Activated T-cell treated with anti-CD3 and anti-CD28 coated beads, Interleukin-2, amount 50 U/mL, for 4 hours (primary cell): ENCODE data around the gene RASIP1. TPM values are rescaled to one million over a fixed set of nuclear protein-coding genes. Genes with fewer than 3 reads are reported as not detected.
"Not testable (repeated sequence)": the region's sequence is repeated elsewhere in the genome, so short reads cannot be mapped to it uniquely, and the experiment has no call there.

Experiments used
- ATAC-seq, 2 donors: fragments of 200-7000 bp; cut with Tn5 transposase; one replicate each; pipeline ENCODE4 v1.10.0; 2021
- DNase-seq: peaks from one replicate; pipeline ENCODE4 v3.0.0-alpha.2; 2020
- H3K27me3 Mint-ChIP-seq: one replicate; pipeline ENCODE4 v1.8.0; 2021; ENCODE audit warnings: low read depth, mixed read lengths
- H3K36me3 Mint-ChIP-seq: one replicate; pipeline ENCODE4 v1.8.0; 2022; ENCODE audit warnings: mixed read lengths; ENCODE audit not compliant: insufficient read depth
- H3K4me1 Mint-ChIP-seq: one replicate; pipeline ENCODE4 v1.8.0; 2021; ENCODE audit warnings: low read depth, mixed read lengths
- H3K4me3 Mint-ChIP-seq: one replicate; pipeline ENCODE4 v1.8.0; 2021; ENCODE audit warnings: mild to moderate bottlenecking, moderate library complexity, mixed read lengths
- H3K9me3 Mint-ChIP-seq: one replicate; pipeline ENCODE4 v1.8.0; 2021; ENCODE audit warnings: mixed read lengths
- total RNA-seq, 3 donors: library from RNA; stranded (reverse); gene quantifications; one replicate each; pipeline ENCODE4 v1.2.1, GENCODE V29; 2021

The RASIP1 gene
- total RNA-seq, 3 donors from 2014 or later = 0.16 to 0.65 (median 0.18) TPM

DNA sequence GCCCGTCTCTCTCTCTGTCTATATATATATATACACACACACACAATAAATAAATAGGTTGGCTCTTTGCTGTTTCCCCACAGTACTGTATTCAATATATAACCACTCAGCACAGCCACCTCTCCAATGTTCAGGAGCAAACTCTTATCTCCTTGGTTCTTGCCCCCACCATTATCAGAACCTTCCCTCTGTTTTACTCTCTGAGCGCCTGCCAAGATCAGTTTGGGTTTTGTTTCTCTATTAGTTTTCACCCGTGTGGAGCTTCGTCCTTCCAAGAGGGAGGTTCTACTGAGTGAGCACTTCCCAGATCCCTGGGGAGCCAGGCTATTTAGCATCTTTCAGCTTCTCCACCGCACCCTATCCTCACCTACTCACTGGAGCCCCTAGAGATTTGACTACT, 25.4 kb upstream of the RASIP1 start:
- H3K9me3 Mint-ChIP-seq, DNase-seq, H3K36me3 Mint-ChIP-seq, ATAC-seq, H3K4me1 Mint-ChIP-seq, H3K4me3 Mint-ChIP-seq: not testable (repeated sequence)
- H3K27me3 Mint-ChIP-seq = peaks cover 12% of the 10 kb centered on the region

DNA sequence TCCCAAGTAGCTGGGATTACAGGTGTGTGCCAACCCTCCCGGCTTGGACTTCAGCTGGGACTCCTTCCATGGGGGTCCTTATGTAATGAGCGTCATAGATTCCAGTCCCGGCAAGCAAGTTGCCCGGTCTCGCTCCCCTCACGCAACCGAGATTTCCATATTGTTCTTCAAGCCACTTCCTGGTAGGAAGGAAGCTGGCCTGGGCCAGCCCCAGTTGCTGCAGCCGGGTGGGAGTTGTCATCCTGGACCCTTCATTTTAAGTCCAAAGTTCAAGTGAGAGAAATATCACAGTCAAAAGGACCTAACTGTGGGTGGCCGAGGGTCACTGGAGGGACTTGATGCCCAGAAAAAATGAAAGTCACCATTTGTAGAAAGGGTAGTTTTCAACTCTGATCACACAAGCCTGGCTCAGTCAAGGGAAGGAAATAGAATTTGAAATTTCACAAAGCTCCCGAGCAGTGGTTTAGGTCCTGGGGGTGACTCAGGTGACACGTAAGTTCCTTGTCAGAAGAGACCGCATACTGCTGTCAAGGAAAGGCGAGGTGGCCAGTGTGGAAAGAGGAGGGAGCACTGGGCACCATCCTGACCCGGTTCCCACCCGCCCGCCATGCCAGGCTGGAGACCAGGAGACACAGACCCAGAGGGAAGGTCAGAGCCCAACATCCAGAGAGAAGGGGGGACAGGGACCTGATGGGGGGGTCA, 20.2 kb upstream of the RASIP1 start:
- DNase-seq (no peak), ATAC-seq (peak in 1 of 2 donors; percentile 48)
- H3K4me1 Mint-ChIP-seq = peaks cover 4% of the 10 kb centered on the region

DNA sequence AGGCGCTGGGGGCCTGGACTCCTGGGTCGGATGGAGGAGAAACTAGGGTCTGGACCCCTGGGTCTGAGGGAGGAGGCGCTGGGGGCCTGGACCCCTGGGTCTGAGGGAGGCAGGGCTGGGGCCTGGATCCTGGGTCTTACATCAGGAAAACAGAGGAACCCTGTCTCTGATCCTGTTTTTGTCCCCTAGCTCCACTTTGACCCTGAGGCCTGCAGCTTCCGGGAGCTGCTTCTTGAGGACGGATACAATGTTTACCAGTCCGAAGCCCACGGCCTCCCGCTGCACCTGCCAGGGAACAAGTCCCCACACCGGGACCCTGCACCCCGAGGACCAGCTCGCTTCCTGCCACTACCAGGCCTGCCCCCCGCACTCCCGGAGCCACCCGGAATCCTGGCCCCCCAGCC, 17.3 kb upstream of the RASIP1 start:
- peaks cover 25% of the 10 kb centered on the region for H3K27me3 Mint-ChIP-seq
- no peak for ATAC-seq
- no peaks in the 10 kb centered on the region for H3K36me3 Mint-ChIP-seq
- H3K4me1 Mint-ChIP-seq = peaks cover 10% of the 10 kb centered on the region
- no peaks in the 10 kb centered on the region for H3K9me3 Mint-ChIP-seq
- DNase-seq = no peak
- H3K4me3 Mint-ChIP-seq = no peak overlapping the region

More for the DNA sequence above, 20.2 kb upstream of the RASIP1 start:
- Mint-ChIP-seq H3K27me3 (peaks cover 10% of the 10 kb centered on the region), H3K36me3 (no peaks in the 10 kb centered on the region), H3K9me3 (no peaks in the 10 kb centered on the region), H3K4me3 (no peak overlapping the region)

DNA sequence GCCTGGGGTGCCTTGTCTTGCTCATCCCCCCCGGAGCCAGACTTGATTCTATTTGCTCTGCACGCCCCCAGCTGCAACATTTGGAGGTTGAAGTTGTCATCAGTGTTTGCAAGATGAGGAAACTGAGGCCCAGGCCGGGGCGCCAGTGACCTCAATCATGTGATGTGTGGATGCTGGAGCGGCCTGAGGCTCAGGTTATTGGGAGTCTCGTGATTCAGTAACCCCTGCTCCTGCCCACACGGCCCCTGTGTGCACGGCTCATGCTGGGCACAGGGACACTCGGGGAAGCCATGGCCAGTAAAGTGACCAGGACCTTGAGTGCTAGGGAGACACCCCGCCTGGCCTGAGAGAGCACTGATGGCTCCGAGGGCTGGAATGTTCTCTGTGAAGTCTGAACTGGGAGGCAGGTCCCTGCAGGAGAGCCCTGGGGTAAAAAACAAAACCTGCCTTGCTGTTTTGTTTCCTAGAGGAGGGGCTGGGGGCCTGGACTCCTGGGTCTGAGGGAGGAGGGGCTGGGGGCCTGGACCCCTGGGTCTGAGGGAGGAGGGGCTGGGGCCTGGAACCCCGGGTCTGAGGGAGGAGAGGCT, 16.8 kb upstream of the RASIP1 start:
- no peak for ATAC-seq
- peaks cover 12% of the 10 kb centered on the region for H3K4me1 Mint-ChIP-seq
- no peak for DNase-seq
- H3K9me3 Mint-ChIP-seq = no peaks in the 10 kb centered on the region
- peaks cover 23% of the 10 kb centered on the region for H3K27me3 Mint-ChIP-seq
- no peak overlapping the region for H3K4me3 Mint-ChIP-seq
- H3K36me3 Mint-ChIP-seq = no peaks in the 10 kb centered on the region

DNA sequence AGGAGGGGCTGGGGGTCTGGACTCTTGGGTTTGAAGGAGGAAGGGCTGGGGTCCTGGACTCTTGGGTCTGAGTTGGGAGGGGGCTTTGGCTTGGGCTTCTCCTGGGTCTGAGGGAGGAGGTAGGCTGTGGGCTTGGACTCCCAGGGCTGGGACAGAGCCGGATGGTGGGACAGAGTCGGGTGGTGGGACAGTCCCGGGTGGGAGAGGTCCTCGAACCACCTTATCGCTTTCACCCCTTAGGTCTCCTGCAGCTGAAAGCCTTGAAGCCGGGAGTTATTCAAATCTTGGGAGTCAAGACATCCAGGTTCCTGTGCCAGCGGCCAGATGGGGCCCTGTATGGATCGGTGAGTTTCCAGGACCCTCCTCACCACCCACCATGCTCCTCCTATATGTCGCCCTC, 16.3 kb upstream of the RASIP1 start:
- DNase-seq = no peak
- Mint-ChIP-seq H3K27me3 (peaks cover 25% of the 10 kb centered on the region), H3K4me3 (no peak overlapping the region), H3K9me3 (no peaks in the 10 kb centered on the region), H3K36me3 (no peaks in the 10 kb centered on the region), H3K4me1 (peaks cover 14% of the 10 kb centered on the region)
- ATAC-seq = no peak

DNA sequence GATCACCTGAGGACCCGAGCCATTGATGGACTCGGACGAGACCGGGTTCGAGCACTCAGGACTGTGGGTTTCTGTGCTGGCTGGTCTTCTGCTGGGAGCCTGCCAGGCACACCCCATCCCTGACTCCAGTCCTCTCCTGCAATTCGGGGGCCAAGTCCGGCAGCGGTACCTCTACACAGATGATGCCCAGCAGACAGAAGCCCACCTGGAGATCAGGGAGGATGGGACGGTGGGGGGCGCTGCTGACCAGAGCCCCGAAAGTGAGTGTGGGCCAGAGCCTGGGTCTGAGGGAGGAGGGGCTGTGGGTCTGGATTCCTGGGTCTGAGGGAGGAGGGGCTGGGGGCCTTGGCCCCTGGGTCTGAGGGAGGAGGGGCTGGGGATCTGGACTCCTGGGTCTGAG, 15.8 kb upstream of the RASIP1 start:
- Mint-ChIP-seq H3K9me3 (no peaks in the 10 kb centered on the region), H3K4me1 (peaks cover 15% of the 10 kb centered on the region), H3K27me3 (peaks cover 27% of the 10 kb centered on the region), H3K4me3 (no peak overlapping the region), H3K36me3 (no peaks in the 10 kb centered on the region)
- DNase-seq (no peak), ATAC-seq (no peak)

DNA sequence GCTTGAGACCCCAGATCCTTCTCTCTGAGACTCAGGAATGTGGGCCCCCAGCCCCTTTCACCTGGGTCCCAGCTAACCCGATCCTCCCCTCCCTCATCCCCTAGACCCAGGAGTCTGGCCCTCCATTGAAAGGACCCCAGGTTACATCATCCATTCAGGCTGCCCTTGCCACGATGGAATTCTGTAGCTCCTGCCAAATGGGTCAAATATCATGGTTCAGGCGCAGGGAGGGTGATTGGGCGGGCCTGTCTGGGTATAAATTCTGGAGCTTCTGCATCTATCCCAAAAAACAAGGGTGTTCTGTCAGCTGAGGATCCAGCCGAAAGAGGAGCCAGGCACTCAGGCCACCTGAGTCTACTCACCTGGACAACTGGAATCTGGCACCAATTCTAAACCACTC, 15.4 kb upstream of the RASIP1 start:
- Mint-ChIP-seq H3K4me1 (peaks cover 18% of the 10 kb centered on the region), H3K27me3 (peaks cover 31% of the 10 kb centered on the region), H3K9me3 (no peaks in the 10 kb centered on the region), H3K36me3 (no peaks in the 10 kb centered on the region), H3K4me3 (no peak overlapping the region)
- no peak for DNase-seq
- ATAC-seq = no peak

DNA sequence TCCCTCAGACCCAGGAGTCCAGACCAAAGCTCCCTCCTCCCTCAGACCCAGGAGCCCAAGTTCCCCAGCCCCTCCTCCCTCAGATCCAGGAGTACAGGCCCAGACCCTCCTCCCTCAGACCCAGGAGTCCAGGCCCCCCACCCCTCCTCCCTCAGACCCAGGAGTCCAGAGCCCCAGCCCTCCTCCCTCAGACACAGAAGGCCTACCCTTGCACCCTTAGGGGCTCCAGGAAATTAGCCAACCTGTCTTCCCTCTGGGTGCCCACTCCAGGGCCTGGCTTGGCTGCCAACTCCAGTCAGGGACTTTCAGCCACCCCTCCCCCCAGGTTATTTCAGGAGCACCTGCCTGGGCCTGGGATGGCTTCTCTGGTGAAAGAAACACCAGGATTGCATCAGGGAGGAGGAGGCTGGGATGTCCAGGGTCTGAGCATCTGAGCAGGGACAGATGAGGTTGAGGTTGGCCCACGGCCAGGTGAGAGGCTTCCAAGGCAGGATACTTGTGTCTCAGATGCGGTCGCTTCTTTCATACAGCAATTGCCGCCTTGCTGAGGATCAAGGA, 14.8 kb upstream of the RASIP1 start, which contains the start of gene FGF21:
TSS of gene FGF21 (plus strand) at position 441 of the 558 bp plus-strand sequence. CDS start 713 bp downstream, outside the sequence.
- Mint-ChIP-seq H3K9me3 (no peaks in the 10 kb centered on the region), H3K27me3 (peaks cover 31% of the 10 kb centered on the region), H3K36me3 (no peaks in the 10 kb centered on the region), H3K4me3 (no peak within 1 kb of the TSS), H3K4me1 (peaks cover 14% of the 10 kb centered on the region)
- DNase-seq (no peak), ATAC-seq (no peak)

DNA sequence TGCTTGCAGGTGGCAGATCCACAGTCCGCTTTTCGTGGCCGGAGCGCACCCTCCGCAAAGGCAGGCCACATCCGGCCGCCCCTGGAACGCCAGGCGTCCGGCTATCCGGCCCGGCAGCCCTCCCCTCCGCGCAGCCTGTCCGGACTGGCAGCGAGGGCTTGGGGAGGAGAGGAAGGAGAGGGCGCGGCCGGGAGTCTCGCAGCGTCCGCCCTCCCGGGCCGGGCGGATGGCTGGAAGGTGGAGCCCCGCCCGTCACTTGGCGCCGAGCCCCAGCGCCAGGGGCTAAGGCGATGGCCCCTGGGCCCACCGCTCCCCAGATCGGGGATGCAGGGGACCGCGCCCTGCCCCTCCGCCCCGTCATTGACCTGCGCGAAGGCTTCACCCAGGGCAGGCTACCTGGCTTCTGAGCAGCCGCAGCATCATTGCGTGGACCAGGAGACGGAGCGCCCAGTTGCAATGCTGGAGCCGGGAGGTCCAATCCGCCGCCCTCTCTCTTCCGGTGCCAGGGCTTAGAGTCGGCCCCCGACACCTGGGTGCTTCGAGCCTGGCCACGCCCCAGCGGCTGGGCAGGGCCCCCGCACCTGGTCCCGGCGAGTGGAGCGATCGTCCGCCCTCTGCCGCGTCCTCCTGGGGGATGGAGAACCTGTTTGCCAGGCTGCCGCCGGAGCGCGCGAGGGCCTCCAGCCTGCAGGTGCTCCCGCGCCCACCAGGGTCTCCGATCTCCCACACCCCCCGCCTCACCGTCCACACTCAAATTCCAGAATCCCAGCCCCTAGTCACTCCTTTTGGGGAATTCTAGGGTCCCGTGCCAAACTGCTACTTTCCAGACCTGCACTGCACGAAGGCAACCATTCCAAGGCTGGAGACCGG, 12.3 kb upstream of the RASIP1 start, which contains the start of gene FUT1:
TSS of gene FUT1 (minus strand) at position 146 of the 870 bp plus-strand sequence. CDS start 1,360 bp downstream, outside the sequence.
- ATAC-seq = peak; percentile 75 to 84
- no peak for DNase-seq
- H3K9me3 Mint-ChIP-seq = no peaks in the 10 kb centered on the region
- H3K4me3 Mint-ChIP-seq = peak within 1 kb of the TSS; percentile 75
- peaks cover 31% of the 10 kb centered on the region for H3K27me3 Mint-ChIP-seq
- H3K36me3 Mint-ChIP-seq = no peaks in the 10 kb centered on the region
- H3K4me1 Mint-ChIP-seq = peaks cover 14% of the 10 kb centered on the region

DNA sequence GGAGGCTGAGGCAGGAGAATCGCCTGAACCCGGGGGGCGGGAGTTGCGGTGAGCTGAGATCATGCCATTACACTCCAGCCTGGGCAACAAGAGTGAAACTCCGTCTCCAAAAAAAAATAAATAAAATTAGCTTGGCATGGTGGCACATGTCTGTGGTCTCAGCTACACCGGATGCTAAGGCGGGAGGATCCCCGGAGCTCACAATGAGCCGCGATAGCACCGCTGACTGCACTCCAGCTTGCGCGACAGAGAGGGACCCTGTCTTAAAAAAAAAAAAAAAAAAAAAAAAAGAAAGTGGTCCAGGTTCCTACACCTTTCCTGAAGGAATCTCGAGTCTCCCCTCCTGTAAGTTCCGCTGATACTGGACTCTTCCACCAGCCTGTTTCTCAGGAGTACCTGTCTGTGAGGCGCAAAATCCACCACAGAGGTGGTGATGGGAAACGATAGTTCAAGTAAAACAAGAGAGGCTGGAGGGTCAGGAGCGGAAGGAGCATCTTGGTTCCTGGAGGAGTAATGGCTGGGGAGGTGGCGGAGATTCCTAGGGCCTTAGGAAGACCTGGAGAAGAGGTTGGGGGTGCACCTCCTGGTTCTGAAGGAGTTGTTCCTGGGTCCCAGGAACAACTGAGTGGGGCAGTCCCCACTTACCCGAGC, 11.6 kb upstream of the RASIP1 start:
- peaks cover 30% of the 10 kb centered on the region for H3K27me3 Mint-ChIP-seq
- H3K4me1 Mint-ChIP-seq = peaks cover 17% of the 10 kb centered on the region
- DNase-seq (no peak), ATAC-seq (no peak)
- H3K4me3 Mint-ChIP-seq = peak overlapping the region; percentile 75
- H3K9me3 Mint-ChIP-seq = no peaks in the 10 kb centered on the region
- no peaks in the 10 kb centered on the region for H3K36me3 Mint-ChIP-seq

DNA sequence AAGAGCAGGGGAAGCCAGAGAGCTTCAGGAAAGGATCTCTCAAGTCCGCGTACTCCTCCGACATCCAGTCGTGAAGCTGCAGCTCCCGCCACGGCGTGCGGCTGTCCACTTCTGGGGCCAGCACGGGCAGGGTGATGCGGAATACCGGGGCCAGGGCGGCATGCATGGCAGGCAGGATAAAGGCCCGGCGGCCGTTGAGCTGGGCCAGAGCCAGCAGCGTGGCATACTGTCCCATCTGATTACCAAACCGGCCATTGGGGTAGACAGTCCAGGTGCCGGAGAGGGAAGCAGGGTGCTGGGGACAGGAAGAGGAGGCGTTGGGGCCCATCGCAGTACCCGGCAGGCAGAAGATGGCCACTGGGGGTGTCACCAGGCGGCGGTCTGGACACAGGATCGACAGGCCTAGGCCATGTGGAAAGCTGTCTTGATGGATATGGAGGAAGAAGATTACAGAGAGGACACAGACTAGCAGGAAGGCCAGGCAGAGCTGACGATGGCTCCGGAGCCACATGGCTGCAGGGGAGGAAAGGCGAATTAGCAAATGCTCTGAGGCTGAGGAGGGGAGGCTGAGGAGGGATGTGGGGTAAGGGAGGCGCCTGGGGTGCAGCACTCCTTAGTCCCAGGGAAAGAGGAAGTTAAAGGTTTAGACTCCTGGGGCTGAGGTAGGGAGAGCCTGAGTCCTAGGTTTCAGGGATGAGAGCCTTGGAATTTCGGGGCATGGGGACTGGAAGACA, 10.5 kb upstream of the RASIP1 start:
- H3K27me3 Mint-ChIP-seq = peaks cover 32% of the 10 kb centered on the region
- H3K4me1 Mint-ChIP-seq = peaks cover 20% of the 10 kb centered on the region
- H3K36me3 Mint-ChIP-seq = no peaks in the 10 kb centered on the region
- no peaks in the 10 kb centered on the region for H3K9me3 Mint-ChIP-seq
- peak overlapping the region; percentile 29 for H3K4me3 Mint-ChIP-seq
- DNase-seq = no peak
- no peak for ATAC-seq

DNA sequence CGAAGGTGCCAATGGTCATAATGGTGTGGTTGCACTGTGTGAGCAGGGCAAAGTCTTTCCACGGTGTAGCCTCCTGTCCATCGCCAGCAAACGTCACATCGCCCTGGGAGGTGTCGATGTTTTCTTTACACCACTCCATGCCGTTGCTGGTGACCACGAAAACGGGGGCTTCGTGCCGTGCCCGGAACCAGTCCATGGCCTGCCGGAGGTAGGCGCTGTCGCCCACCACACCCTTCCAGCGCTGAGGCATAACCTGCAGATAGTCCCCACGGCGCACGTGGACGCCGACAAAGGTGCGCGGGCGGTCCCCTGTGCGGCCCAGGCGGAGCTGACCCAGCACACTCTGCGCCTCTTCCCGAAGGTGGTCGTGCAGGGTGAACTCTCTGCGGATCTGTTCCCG, 9.9 kb upstream of the RASIP1 start:
- Mint-ChIP-seq H3K9me3 (no peaks in the 10 kb centered on the region), H3K4me1 (peaks cover 20% of the 10 kb centered on the region), H3K27me3 (peaks cover 36% of the 10 kb centered on the region), H3K36me3 (no peaks in the 10 kb centered on the region), H3K4me3 (no peak overlapping the region)
- no peak for DNase-seq
- ATAC-seq = no peak

DNA sequence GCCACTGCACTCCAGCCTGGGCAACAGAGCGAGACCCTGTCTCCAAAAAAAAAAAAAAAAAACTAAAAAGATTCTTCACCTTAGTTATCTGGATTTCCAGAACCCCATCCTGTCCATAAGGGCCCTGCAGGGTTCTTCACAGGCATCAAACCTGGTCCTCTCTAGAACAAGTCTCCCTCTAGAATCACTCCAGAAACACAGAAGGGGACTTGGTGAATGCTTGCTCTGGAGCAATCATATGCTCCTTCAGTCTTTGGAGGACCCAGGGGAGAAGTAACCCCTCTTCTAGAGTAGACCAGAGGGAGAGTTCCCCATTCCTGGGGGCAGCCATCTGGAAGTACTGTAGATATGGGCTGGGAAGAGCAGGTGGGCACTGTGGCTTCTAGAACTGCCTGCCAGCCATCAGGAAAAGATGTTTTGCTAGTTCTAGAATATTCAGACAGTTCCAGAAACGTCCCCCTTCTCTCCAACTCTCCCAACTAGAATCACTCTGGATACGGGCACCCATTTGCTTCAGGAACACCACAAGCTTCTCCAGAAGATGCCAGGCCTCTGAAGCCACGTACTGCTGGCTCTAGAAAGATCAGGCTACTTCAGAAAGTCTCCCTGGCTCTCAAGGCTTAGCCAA, 9.3 kb upstream of the RASIP1 start:
- peaks cover 20% of the 10 kb centered on the region for H3K4me1 Mint-ChIP-seq
- peaks cover 36% of the 10 kb centered on the region for H3K27me3 Mint-ChIP-seq
- H3K36me3 Mint-ChIP-seq = no peaks in the 10 kb centered on the region
- no peak for ATAC-seq
- no peaks in the 10 kb centered on the region for H3K9me3 Mint-ChIP-seq
- H3K4me3 Mint-ChIP-seq = no peak overlapping the region
- DNase-seq = no peak
